WTC11 (cell line): Measurements from ENCODE around the gene LRRC58. TPM values are rescaled to one million over a fixed set of nuclear protein-coding genes. Genes with fewer than 3 reads are reported as not detected.

Experiments
- ATAC-seq: fragments of 200-7000 bp; cut with Tn5 transposase; 2 replicates; pipeline ENCODE4 v1.10.0; 2021; ENCODE audit warnings: mild to moderate bottlenecking, moderate library complexity
- CTCF ChIA-PET: fragments of 300-600 bp; sonication (Branson Sonifier 250); formaldehyde crosslinking; loops from one replicate; lab custom pipeline; 2021; ENCODE audit warnings: antibody characterized with exemption; lab: Charles Lee
- POLR2A ChIA-PET: fragments of 350-600 bp; sonication (Branson Sonifier 250); formaldehyde crosslinking; loops from one replicate; lab custom pipeline; 2021; ENCODE audit warnings: antibody characterized with exemption; lab: Charles Lee
- DNase-seq: peaks from one replicate; pipeline ENCODE4 v3.0.0; 2021; ENCODE audit warnings: low spot score
- H3K27ac Mint-ChIP-seq: 2 replicates; pipeline ENCODE4 v1.8.0; 2021; ENCODE audit warnings: mixed read lengths
- H3K27me3 Mint-ChIP-seq: 2 replicates; pipeline ENCODE4 v1.8.0; 2021; ENCODE audit warnings: low read depth, mild to moderate bottlenecking, moderate library complexity, mixed read lengths
- H3K36me3 Mint-ChIP-seq: 2 replicates; pipeline ENCODE4 v1.8.0; 2021; ENCODE audit warnings: mixed read lengths
- H3K4me1 Mint-ChIP-seq: 2 replicates; pipeline ENCODE4 v1.8.0; 2022; ENCODE audit warnings: mixed read lengths
- H3K4me3 Mint-ChIP-seq: 2 replicates; pipeline ENCODE4 v1.8.0; 2021; ENCODE audit warnings: mild to moderate bottlenecking, moderate library complexity, mixed read lengths
- H3K9me3 Mint-ChIP-seq: 2 replicates; pipeline ENCODE4 v1.8.0; 2021; ENCODE audit warnings: mixed read lengths
- ARID4B ChIP-seq: sonication (generic); formaldehyde crosslinking; IDR thresholded peaks from 2 replicates; pipeline ENCODE4 v1.8.0; 2023; ENCODE audit warnings: missing genetic modification reagents, mild to moderate bottlenecking, borderline replicate concordance
- ATF6 ChIP-seq: sonication (generic); formaldehyde crosslinking; IDR thresholded peaks from 2 replicates; pipeline ENCODE4 v1.8.1; 2023; ENCODE audit warnings: mild to moderate bottlenecking, missing genetic modification reagents
- CBFB ChIP-seq: sonication (generic); formaldehyde crosslinking; IDR thresholded peaks from 2 replicates; pipeline ENCODE4 v1.8.1; 2022; ENCODE audit warnings: mild to moderate bottlenecking, low read depth, missing genetic modification reagents
- CDX4 ChIP-seq: fragments of 250-450 bp; sonication (Bioruptor Pico); IDR thresholded peaks from 2 replicates; pipeline ENCODE4 v1.9.0; 2021; ENCODE audit warnings: moderate library complexity, mild to moderate bottlenecking, inconsistent platforms, borderline replicate concordance
- CREB1 ChIP-seq: sonication (generic); formaldehyde crosslinking; IDR thresholded peaks from 2 replicates; pipeline ENCODE4 v1.8.0; 2023; ENCODE audit warnings: mild to moderate bottlenecking, missing genetic modification reagents
- ESRRA ChIP-seq: sonication (generic); formaldehyde crosslinking; IDR thresholded peaks from 2 replicates; pipeline ENCODE4 v1.8.1; 2022; ENCODE audit warnings: mild to moderate bottlenecking, missing genetic modification reagents, borderline replicate concordance
- ETV6 ChIP-seq: sonication (generic); formaldehyde crosslinking; IDR thresholded peaks from 2 replicates; pipeline ENCODE4 v1.8.1; 2022; ENCODE audit warnings: mild to moderate bottlenecking, missing genetic modification reagents
- GTF2I ChIP-seq: fragments of 250-450 bp; sonication (Bioruptor Pico); conservative IDR thresholded peaks from 2 replicates; pipeline ENCODE4 v1.4.0; 2021; ENCODE audit warnings: mild to moderate bottlenecking
- HMGXB4 ChIP-seq: sonication (generic); formaldehyde crosslinking; IDR thresholded peaks from 2 replicates; pipeline ENCODE4 v1.8.1; 2023; ENCODE audit warnings: mild to moderate bottlenecking, moderate library complexity, missing genetic modification reagents
- IRF1 ChIP-seq: sonication (generic); formaldehyde crosslinking; IDR thresholded peaks from 2 replicates; pipeline ENCODE4 v1.8.0; 2023; ENCODE audit warnings: missing genetic modification reagents
- NFE2L1 ChIP-seq: sonication (generic); formaldehyde crosslinking; IDR thresholded peaks from 2 replicates; pipeline ENCODE4 v1.8.1; 2023; ENCODE audit warnings: missing genetic modification reagents
- RORB ChIP-seq: fragments of 250-450 bp; sonication (Bioruptor Pico); IDR thresholded peaks from 2 replicates; pipeline ENCODE4 v1.9.0; 2021; ENCODE audit warnings: mild to moderate bottlenecking
- TCF7 ChIP-seq: sonication (generic); formaldehyde crosslinking; IDR thresholded peaks from 2 replicates; pipeline ENCODE4 v1.8.0; 2022; ENCODE audit warnings: mild to moderate bottlenecking, low read depth, missing genetic modification reagents, moderate library complexity
- TEAD1 ChIP-seq: sonication (generic); formaldehyde crosslinking; IDR thresholded peaks from 2 replicates; pipeline ENCODE4 v1.8.0; 2022; ENCODE audit warnings: mild to moderate bottlenecking, missing genetic modification reagents
- ZNF138 ChIP-seq: sonication (generic); formaldehyde crosslinking; conservative IDR thresholded peaks from 2 replicates; pipeline ENCODE4 v1.8.1; 2022; ENCODE audit warnings: mild to moderate bottlenecking, moderate library complexity, missing genetic modification reagents
- ZNF532 ChIP-seq: fragments of 250-450 bp; sonication (Bioruptor Pico); IDR thresholded peaks from 2 replicates; pipeline ENCODE4 v1.9.0; 2021; ENCODE audit warnings: mild to moderate bottlenecking, borderline replicate concordance
- total RNA-seq: library from RNA; stranded (reverse); gene quantifications from 3 replicates; pipeline ENCODE4 v1.2.3, GENCODE V29; 2021

Gene LRRC58
- total RNA-seq, 1 experiment from 2014 or later, result 15.1 TPM

GRCh38 chr3:120339362-120339761 is 9.8 kb downstream of the LRRC58 start (continued):
- TF ChIP-seq ATF6 (CRISPR knock-in tag) (no peak), RORB (CRISPR knock-in tag) (no peak), ZNF532 (CRISPR knock-in tag) (no peak), HMGXB4 (no peak), GTF2I (CRISPR knock-in tag) (no peak), TCF7 (CRISPR knock-in tag) (no peak), ZNF138 (no peak), CREB1 (CRISPR knock-in tag) (no peak)

GRCh38 chr3:120338517-120338916 is 10.6 kb downstream of the LRRC58 start:
- H3K4me3 Mint-ChIP-seq, result no peak overlapping the region
- no peak for DNase-seq

GRCh38 chr3:120332646-120333045 is 16.5 kb downstream of the LRRC58 start:
- DNase-seq (no peak), ATAC-seq (no peak)
- Mint-ChIP-seq H3K27me3 (no peaks in the 10 kb centered on the region), H3K36me3 (peaks cover 26% of the 10 kb centered on the region), H3K4me1 (no peaks in the 10 kb centered on the region; the same call in 1 of the 2 replicates), H3K4me3 (no peak overlapping the region), H3K9me3 (no peaks in the 10 kb centered on the region), H3K27ac (no peak overlapping the region)
- no peak for TF ChIP-seq ETV6 (CRISPR knock-in tag)
- ChIA-PET POLR2A (no interaction called here), CTCF (interaction anchor here (1.4 kb wide), 1 partner anchor 85 kb away, joined by 4 read pairs; no protein-coding TSS in a partner anchor)

More at GRCh38 chr3:120338517-120338916, 10.6 kb downstream of the LRRC58 start:
- no peak for ATAC-seq
- TF ChIP-seq CBFB (CRISPR knock-in tag) (no peak), TEAD1 (no peak), NFE2L1 (CRISPR knock-in tag) (no peak)
- Mint-ChIP-seq H3K4me1 (peaks cover 17% of the 10 kb centered on the region), H3K36me3 (peaks cover 37% of the 10 kb centered on the region), H3K27ac (no peak overlapping the region), H3K27me3 (no peaks in the 10 kb centered on the region), H3K9me3 (peaks cover 20% of the 10 kb centered on the region)
- ChIA-PET POLR2A (no interaction called here), CTCF (no interaction called here)

GRCh38 chr3:120331076-120331475 is 18.1 kb downstream of the LRRC58 start:
- no peak for ATAC-seq
- ChIA-PET POLR2A (no interaction called here), CTCF (no interaction called here)
- Mint-ChIP-seq H3K4me3 (no peak overlapping the region), H3K9me3 (no peaks in the 10 kb centered on the region), H3K4me1 (peaks cover 2% of the 10 kb centered on the region), H3K27ac (no peak overlapping the region), H3K27me3 (no peaks in the 10 kb centered on the region), H3K36me3 (peaks cover 26% of the 10 kb centered on the region)
- no peak for DNase-seq
- TF ChIP-seq ARID4B, result no peak
- no peak for TF ChIP-seq ESRRA
- TF ChIP-seq IRF1 (CRISPR knock-in tag), result no peak
- TF ChIP-seq CDX4 (CRISPR knock-in tag), result no peak
